GM13977 (cell line): Measurements from ENCODE around the gene SHMT1.

Source experiments
- DNase-seq: peaks from one replicate; pipeline ENCODE4 v3.0.0; 2012; ENCODE audit warnings: low spot score
- in situ Hi-C: fragments of 300-500 bp; cut with MboI; formaldehyde crosslinking; loops from one replicate; pipeline ENCODE4 v1.12.0; 2022; ENCODE audit warnings: low sequenced_read_pairs, low pct_unique_long_range_greater_than_20kb, mixed read lengths, inconsistent platforms; ENCODE audit not compliant: unreplicated experiment
- TF ChIP-seq, protein P1 (sequence below): IDR thresholded peaks from 2 replicates; pipeline ENCODE4 v1.5.1; 2012; ENCODE audit warnings: mild to moderate bottlenecking, control low read depth; ENCODE audit not compliant: insufficient read depth; ENCODE audit errors: extremely low read depth, missing control alignments

The SHMT1 gene

DNA sequence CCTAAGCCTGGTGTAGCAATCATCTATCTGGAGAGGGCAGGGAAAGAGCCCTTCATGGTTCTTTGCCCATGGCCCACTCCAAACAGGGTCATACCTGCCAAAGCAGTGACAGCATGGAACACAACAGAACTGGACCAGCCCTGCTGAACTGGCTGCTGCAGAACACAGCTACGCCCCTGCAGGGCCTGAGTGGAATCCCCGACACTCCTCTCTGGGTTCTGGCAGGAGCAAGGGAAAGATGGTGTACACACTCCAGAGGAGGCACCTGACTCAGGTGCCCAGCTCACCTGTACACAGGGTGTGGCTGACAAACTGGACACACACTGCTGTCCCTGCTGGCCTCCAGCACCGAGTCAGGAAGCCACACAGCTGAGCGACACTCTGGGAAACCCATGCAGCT is 83.1 kb downstream of the SHMT1 start:
- no peak for DNase-seq
- in situ Hi-C loops = no loop called here
- TF ChIP-seq, protein P1, sequence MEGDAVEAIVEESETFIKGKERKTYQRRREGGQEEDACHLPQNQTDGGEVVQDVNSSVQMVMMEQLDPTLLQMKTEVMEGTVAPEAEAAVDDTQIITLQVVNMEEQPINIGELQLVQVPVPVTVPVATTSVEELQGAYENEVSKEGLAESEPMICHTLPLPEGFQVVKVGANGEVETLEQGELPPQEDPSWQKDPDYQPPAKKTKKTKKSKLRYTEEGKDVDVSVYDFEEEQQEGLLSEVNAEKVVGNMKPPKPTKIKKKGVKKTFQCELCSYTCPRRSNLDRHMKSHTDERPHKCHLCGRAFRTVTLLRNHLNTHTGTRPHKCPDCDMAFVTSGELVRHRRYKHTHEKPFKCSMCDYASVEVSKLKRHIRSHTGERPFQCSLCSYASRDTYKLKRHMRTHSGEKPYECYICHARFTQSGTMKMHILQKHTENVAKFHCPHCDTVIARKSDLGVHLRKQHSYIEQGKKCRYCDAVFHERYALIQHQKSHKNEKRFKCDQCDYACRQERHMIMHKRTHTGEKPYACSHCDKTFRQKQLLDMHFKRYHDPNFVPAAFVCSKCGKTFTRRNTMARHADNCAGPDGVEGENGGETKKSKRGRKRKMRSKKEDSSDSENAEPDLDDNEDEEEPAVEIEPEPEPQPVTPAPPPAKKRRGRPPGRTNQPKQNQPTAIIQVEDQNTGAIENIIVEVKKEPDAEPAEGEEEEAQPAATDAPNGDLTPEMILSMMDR = no peak

GRCh38 chr17:18278867-18279266 is 84.5 kb downstream of the SHMT1 start:
- DNase-seq = no peak
- TF ChIP-seq, protein P1 = no peak
- in situ Hi-C loops = no loop called here
